ENCODE results near the gene INTS15. TPM values are rescaled to one million over a fixed set of nuclear protein-coding genes. Genes with fewer than 3 reads are reported as not detected.
"Not testable (repeated sequence)": the region's sequence is repeated elsewhere in the genome, so short reads cannot be mapped to it uniquely, and the experiment has no call there.

The INTS15 gene
- total RNA-seq, 1 donor from 2014 or later = 19.0 TPM

GRCh38 chr7:6577369-6578113 is 12.3 kb upstream of the INTS15 start, which contains the start of gene ZDHHC4:
ZDHHC4 (plus strand) TSS chr7:6577454; CDS start chr7:6580562, 3,108 bp downstream.
- DNase-seq = peak; percentile 96

GRCh38 chr7:6578114-6579084 is 11.4 kb upstream of the INTS15 start:
- no peak for DNase-seq

DNA sequence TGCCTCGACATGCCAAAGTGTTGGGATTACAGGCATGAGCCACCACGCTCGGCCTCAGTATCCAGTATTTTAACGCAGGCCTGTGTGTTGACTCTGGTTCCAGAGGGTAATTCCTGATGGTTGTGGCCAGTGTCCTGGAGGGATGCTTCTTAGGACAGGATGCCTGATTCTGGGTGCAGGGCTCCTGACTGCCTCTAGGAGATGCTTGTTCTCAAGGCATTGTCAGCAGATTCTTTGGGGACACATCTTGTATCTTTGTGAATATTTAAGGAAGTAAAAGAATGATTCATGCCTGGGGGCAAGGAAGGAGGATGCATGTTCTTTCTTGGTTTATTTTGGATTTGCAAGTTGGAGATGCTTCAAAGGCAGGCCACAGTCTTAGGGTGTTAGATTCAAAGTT is 10.4 kb upstream of the INTS15 start:
- no peak for DNase-seq

DNA sequence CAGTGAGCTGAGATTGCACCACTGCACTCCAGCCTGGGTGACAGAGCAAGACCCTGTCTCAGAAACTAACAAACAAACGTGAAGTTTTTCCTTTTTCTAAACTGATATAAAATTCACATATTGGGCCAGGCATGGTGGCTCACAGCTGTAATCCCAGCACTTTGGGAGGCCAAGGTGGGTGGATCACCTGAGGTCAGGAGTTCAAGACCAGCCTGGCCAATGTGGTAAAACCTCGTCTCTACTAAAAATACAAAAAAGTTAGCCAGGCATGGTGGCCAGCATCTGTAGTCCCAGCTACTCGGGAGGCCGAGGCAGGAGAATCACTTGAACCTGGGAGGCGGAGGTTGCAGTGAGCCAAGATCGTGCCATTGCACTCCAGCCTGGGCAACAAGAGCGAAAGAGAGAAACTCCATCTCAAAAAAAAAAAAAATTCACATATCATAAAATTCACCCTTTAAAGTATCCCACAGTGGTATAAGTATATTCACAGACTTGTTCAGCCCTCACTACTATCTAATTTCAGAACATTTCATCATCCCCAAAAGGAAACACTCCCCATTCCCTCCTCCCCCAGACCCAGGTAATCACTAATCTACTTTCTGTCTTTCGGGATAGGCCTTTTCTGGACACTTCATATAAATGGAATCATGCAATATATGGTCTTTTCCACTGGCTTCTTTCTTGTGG is 3.9 kb upstream of the INTS15 start:
- not testable (repeated sequence) for DNase-seq

DNA sequence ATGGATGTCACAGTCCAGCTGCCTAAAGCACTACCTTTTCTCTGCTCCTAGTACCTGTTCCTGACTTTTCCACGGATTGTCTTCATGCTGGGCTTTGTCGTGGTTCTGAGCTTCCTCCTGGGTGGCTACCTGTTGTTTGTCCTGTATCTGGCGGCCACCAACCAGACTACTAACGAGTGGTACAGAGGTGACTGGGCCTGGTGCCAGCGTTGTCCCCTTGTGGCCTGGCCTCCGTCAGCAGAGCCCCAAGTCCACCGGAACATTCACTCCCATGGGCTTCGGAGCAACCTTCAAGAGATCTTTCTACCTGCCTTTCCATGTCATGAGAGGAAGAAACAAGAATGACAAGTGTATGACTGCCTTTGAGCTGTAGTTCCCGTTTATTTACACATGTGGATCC is 1.3 kb upstream of the INTS15 start:
- no peak for DNase-seq

DNA sequence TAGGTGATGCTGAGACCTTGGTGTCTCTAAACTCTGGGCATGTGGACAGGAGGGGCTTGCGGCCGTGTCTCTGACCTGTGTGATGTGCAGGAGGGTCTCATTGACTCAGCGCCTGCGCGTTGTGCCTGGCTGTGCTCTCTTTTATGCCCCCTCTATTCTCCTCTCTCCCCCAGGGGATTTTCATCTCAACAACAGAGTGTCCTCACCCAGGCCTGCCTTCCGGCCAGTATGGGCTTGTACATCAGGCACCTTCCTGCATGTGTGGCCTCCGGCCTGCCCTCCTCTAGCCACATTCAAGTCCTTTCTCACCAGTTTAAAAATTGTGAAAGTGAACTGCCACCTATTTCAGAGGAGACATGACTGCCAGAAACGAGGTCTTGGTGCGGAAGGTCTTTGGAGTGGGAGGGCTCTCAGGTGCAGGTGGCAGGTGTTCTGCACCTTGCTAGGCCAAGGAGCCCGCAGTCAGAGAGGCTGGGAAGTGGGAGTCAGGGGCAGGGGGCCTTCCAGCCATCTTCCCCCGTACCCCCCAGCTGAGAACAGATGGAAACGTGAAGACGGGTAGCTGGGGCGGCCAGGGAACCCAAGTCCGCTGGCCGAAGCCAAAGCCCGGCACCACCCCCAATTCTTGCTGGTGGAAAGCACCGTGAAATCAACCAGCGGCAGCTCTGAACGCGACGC is 531 bp upstream of the INTS15 start:
- no peak for DNase-seq

GRCh38 chr7:6590645-6591110 is 857 bp downstream of the INTS15 start:
- DNase-seq = no peak

DNA sequence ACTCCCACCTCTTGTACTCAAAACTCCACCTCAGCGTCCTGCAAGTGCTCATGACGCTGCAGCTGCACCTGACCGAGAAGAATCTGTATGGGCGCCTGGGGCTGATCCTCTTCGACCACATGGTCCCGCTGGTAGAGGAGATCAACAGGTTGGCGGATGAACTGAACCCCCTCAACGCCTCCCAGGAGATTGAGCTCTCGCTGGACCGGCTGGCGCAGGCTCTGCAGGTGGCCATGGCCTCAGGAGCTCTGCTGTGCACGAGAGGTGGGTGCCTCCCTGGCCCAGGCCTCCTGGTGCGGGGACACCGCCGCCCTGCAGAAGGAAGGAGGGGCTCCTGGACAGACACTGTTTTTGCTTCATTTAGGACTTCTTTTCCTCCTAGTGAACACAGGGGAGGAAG is 10.3 kb downstream of the INTS15 start:
- DNase-seq = no peak

GRCh38 chr7:6604458-6604857 is 14.6 kb downstream of the INTS15 start:
- DNase-seq = no peak

DNA sequence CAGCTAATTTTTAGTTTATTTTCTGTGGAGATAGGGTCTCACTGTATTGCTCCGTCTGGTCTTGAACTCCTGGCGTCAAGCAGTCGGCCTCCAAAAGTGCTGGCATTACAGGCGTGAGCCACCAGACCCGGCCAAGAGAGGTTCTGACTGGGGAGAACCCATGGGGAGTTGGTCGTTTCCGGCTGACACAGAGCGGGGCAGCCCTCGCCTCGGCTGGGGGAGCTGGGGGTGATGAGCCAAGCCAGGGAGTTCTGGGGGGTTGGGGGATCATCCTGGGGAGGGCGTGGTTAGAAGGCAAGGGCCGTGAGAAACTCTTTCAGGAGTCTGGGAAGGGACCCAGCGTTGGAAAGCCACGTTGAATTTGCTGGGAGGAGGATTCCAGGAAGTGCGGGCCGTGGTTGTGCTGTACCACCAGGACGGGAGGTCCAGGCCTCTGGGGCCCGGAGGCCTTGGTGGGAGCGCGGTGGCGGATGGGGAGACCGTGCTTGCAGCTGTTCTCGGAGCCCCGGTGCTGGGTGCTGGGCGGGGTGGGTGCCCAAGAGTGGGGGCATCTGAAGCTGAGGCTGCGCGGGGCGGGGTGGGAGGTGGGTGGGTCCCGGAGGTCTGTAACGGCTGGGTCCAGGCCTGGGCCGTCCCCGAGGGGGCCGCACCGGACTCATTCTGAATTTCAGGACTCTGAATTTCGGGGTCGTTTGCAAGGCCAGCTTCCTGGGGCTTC is 17.2 kb downstream of the INTS15 start:
- DNase-seq = no peak

- DNase-seq = no peak
Observed at GRCh38 chr7:6607651-6608051, 17.8 kb downstream of the INTS15 start.

DNA sequence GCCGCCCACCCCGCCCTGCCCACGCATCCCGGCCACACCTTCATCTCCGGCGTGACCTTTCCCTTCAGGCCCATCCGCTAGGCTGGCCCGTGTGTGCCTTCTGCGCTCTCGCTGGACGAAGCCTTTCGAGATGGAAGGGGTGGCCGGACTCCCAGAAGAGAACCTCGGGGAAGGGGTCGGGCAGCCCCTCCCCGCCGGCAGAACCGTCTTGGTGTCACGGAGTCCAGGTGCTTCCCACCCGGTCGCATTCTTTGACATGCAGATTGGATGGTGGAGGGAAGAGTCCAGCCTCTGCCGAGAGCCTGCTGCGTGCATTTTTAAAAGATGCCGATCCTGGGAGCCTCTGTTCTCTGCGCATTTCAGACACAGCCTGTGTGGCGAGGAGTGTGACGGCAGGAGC is 18.3 kb downstream of the INTS15 start:
- DNase-seq = no peak

DNA sequence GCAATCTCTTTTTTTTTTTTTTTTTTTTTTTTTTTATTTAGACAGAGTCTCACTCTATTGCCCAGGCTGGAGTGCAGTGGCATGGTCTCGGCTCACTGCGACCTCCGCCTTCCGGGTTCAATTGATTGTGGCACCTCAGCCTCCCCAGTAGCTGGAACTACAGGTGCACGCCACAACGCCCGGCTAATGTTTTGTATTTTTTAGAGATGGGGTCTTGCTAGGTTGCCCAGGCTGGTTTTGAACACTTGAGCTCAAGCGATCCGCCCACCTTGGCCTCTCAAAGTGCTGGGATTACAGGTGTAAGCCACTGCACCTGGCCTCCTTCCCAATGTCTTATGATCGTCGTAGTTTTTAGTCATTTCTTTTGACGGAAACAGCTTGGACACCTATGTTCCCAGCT is 19.0 kb downstream of the INTS15 start:
- DNase-seq = no peak

DNA sequence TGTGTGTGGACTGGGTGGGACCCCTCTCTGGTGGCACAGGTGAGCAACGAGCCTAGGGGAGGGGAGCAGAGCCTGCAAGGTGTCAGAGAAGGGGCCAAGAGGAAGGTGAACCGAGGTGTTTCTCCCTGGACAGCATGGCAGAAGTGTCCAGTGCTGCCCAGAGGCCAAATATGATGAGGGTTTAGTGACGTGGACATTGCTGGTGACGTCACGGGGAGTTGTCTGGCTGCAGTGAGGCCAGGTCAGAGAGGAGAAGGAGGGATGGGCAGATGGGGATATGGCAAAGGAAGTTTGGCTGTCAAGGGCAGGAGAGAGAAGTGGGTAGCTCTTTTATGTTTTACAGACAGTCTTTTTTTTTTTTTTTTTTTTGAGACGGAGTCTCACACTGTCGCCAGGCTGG is 23.0 kb downstream of the INTS15 start:
- DNase-seq = no peak

DNA sequence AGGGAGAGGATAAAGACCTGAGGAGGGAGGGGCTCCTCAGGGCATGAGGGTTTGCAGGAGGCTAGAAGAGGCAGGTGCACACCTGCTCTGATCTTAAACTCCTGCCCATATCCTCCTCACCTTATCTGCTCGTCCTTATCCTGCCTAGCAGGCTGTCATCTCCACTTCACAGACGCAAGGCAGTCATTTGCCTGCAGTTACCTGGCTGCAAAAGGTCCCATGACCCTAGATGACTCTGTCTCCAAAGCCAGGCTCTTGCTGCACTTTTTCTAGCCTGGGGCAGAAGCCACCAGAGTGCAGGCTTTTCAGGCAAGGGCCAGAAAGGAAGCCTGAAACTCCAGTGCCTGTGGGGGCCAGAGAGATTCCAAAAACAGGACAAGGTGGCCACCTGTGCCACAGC is 23.9 kb downstream of the INTS15 start:
- DNase-seq = no peak

GRCh38 chr7:6614953-6615722 is 25.3 kb downstream of the INTS15 start, which contains the start of gene ZNF853:
ZNF853 (plus strand) TSS chr7:6615610; CDS start chr7:6616175, 565 bp downstream.
- DNase-seq = peak; percentile 43

- peak; percentile 50 for DNase-seq
Observed at GRCh38 chr7:6615723-6616555, 26.1 kb downstream of the INTS15 start.

- DNase-seq = no peak
Observed at GRCh38 chr7:6616854-6617643, 27.2 kb downstream of the INTS15 start.
